A673 (cell line): Measurements from ENCODE around the gene DNAH1.

ENCODE experiments used
- CTCF ChIP-seq: fragments of 300-800, 200-600 bp; sonication (generic); conservative IDR thresholded peaks from 2 replicates; pipeline ENCODE4 v1.5.1; 2017; ENCODE audit warnings: low read depth, mild to moderate bottlenecking, antibody characterized with exemption, low read length, moderate library complexity, mixed read lengths
- EZH2 ChIP-seq: fragments of 200-600 bp; sonication (generic); IDR thresholded peaks from 2 replicates; pipeline ENCODE4 v1.6.1; 2017; ENCODE audit warnings: borderline replicate concordance, low read depth, mild to moderate bottlenecking, mixed read lengths, antibody characterized with exemption, low read length; ENCODE audit not compliant: poor library complexity, severe bottlenecking

GRCh38 chr3:52447512-52448355 is 131.6 kb downstream of the DNAH1 start:
- no peak for TF ChIP-seq CTCF
- no peak for TF ChIP-seq EZH2
